Kidney glomerular epithelial cell (primary cell): ENCODE results near the gene CCDC124.
"Not testable (repeated sequence)": the region's sequence is repeated elsewhere in the genome, so short reads cannot be mapped to it uniquely, and the experiment has no call there.

ENCODE experiments used
- DNase-seq: peaks from one replicate; lab custom pipeline; 2025; lab: John Stamatoyannopoulos, UW

Gene CCDC124

DNA sequence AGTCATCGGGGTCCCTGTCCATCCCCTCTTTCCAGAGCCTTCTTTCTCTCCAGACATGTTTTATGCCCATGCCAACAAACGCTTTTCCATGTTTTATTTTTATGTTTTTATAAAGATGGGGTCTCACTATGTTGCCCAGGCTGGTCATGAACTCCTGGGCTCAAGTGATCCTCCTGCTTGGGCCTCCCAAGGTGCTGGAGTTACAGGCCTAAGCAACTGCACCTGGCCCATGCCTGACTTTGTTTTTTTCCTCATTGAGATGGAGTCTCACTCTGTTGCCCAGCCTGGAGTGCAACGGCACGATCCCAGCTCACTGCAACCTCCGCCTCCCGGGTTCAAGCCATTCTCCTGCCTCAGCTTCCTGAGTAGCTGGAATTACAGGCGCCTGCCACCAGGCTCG, 53.8 kb downstream of the CCDC124 start:
- DNase-seq: not testable (repeated sequence)

DNA sequence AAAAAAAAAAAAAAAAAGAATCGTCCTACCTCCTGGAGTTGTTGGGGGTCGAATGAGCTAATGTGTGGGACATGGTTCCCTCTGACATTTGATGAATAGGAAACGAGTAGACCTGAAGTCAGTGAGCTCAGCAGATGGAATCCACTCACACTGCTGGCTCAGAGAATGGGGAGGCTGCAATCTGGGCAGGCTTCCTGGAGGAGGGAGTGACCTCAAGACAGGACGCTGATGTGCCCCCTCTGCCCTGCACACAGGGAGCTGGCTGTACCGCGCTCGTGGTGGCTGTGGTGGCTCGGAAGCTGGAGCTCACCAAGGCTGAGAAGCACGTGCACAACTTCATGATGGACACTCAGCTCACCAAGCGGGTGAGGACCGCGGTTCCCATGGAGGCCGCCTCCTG, 55.3 kb downstream of the CCDC124 start:
- no peak for DNase-seq

DNA sequence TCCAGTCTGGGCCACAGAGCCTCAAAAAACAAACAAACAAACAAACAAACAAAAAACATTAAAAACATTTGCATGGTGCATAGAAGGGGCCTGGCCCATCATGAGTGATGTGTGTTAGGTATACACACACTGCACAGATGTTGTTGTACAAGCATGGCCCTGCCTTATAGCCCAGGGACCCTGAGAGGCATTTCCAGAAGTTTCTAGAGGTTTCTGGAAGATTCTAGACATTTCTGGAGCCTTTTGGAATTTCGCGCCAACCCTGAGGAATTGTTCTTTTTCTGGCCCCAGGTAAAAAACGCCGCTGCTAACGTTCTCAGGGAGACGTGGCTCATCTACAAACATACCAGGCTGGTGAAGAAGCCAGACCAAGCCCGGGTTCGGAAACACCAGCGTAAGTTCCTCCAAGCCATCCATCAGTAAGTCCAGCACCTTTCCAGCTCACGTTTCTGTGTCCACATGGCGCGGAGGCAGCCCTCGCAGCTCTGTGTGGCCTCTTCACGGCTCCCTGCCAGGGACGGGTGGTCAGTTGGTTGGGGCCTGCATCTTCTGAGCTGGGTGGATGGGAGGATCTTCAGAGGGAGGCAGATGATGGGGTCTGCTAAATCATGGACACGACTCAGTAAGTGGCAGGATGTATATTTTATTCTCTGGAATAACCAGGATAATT, 56.7 kb downstream of the CCDC124 start:
- DNase-seq: no peak

DNA sequence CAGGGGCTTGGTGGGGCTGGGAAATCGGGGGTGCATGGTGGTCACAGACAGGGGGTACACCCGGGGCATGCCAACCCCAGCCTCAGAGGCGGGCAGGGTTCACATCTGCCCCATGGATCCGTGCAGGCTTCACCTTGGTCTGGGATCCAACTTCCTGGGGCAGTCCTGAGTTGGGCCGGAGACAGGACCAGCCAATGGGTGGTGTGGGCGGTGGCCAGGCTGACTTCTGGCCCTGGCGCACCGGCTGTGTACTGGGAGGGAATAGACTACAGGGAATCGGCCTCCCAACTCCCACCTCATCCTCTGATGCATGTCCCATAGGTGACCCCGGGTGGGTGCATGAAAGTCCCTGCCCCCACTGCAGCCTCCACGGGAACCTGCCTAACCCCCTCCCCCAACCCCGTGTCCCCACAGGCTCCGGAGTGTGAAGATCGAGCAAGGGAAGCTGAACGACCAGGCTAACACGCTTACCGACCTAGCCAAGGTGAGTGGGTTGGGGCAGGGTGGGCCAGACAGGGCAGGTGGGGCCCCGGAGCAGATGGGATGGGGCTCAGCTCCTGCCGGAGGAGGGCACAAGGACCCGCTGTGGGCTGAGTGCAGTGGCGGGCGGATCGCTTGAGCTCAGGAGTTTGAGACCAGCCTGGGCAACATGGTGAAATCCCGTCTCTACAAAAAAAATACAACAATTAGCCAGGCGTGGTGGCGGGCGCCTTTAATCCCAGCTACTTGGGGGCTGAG, 60.4 kb downstream of the CCDC124 start:
- no peak for DNase-seq
